SK-N-SH (cell line): ENCODE results near the gene TUBA8. TPM values are rescaled to one million over a fixed set of nuclear protein-coding genes. Genes with fewer than 3 reads are reported as not detected.

Experiments used
- CTCF ChIA-PET: fragments of 300-600, 350-600 bp; formaldehyde crosslinking; extraction: SDS; loops from one replicate; lab custom pipeline; 2021; lab: Yijun Ruan, JAX
- POLR2A ChIA-PET: fragments of 350-600 bp; sonication (Branson Sonifier 250); formaldehyde crosslinking; extraction: SDS; loops from one replicate; lab custom pipeline; 2020; ENCODE audit warnings: antibody characterized with exemption, inconsistent platforms; lab: Yijun Ruan, JAX
- DNase-seq: peaks from one replicate; pipeline ENCODE4 v3.0.0; 2012
- H2AFZ ChIP-seq: fragments of 200-600 bp; sonication (generic); 2 replicates; pipeline ENCODE4 v1.8.1; 2016; ENCODE audit warnings: antibody characterized with exemption, mild to moderate bottlenecking, low read depth
- H3F3A ChIP-seq: fragments of 200-600 bp; sonication (generic); replicated peaks from 2 replicates; pipeline ENCODE3; 2016; ENCODE audit warnings: antibody characterized with exemption, mild to moderate bottlenecking; ENCODE audit not compliant: insufficient read depth
- H3K27ac ChIP-seq, 2 experiments: fragments of 200-500 bp in 1 of 2; fragments of 200-600 bp in 1 of 2; sonication (Bioruptor generic) in 1 of 2; sonication (generic), shearing (Covaris generic) in 1 of 2; 2 replicates each; pipeline versions ENCODE4 v1.5.1 to v1.6.1; 2014 to 2016; ENCODE audit warnings: low read depth in 2 of 2, inconsistent platforms in 1 of 2, low read length in 1 of 2, mild to moderate bottlenecking in 1 of 2, mixed read lengths in 1 of 2
- H3K27me3 ChIP-seq: fragments of 200-600 bp; sonication (generic), shearing (Covaris generic); 2 replicates; pipeline ENCODE4 v1.6.1; 2016; ENCODE audit warnings: mixed run types; ENCODE audit not compliant: insufficient read depth
- H3K36me3 ChIP-seq, 2 experiments: fragments of 200-500 bp in 1 of 2; fragments of 200-600 bp in 1 of 2; sonication (Bioruptor generic) in 1 of 2; sonication (generic) in 1 of 2; replicated peaks in 1 of 2; 2 replicates each; pipeline versions ENCODE3 to v1.5.1; 2014 to 2016; ENCODE audit warnings: low read length in 1 of 2, mild to moderate bottlenecking in 1 of 2; ENCODE audit not compliant: insufficient read depth in 2 of 2, control insufficient read depth in 1 of 2
- H3K4me1 ChIP-seq, 2 experiments: fragments of 200-500 bp in 1 of 2; fragments of 200-600 bp in 1 of 2; sonication (Bioruptor generic) in 1 of 2; sonication (generic), shearing (Covaris generic) in 1 of 2; 2 replicates each; pipeline versions ENCODE4 v1.5.1 to v1.6.1; 2014 to 2016; ENCODE audit warnings: low read depth in 1 of 2, low read length in 1 of 2, mixed run types in 1 of 2; ENCODE audit not compliant: insufficient read depth in 2 of 2, control insufficient read depth in 1 of 2
- H3K4me2 ChIP-seq: fragments of 200-600 bp; sonication (generic), shearing (Covaris generic); 2 replicates; pipeline ENCODE4 v1.6.1; 2017; ENCODE audit warnings: mixed run types
- H3K4me3 ChIP-seq, 2 experiments: fragments of 200-500 bp in 1 of 2; fragments of 200-600 bp in 1 of 2; sonication (Bioruptor generic) in 1 of 2; sonication (generic), shearing (Covaris generic) in 1 of 2; 2 replicates each; pipeline versions ENCODE4 v1.5.1 to v1.8.1; 2014 to 2016; ENCODE audit warnings: low read depth in 2 of 2, inconsistent platforms in 1 of 2, low read length in 1 of 2, mild to moderate bottlenecking in 1 of 2, mixed read lengths in 1 of 2, moderate library complexity in 1 of 2
- H3K79me2 ChIP-seq: fragments of 200-600 bp; sonication (generic); 2 replicates; pipeline ENCODE4 v1.8.1; 2017; ENCODE audit warnings: mild to moderate bottlenecking; ENCODE audit not compliant: insufficient read depth
- H3K9ac ChIP-seq: fragments of 200-600 bp; sonication (generic); 2 replicates; pipeline ENCODE4 v1.6.1; 2017; ENCODE audit warnings: mixed run types
- H3K9me2 ChIP-seq: fragments of 200-600 bp; sonication (generic); 2 replicates; pipeline ENCODE4 v1.6.1; 2017; ENCODE audit warnings: mixed run types
- H3K9me3 ChIP-seq: fragments of 200-600 bp; sonication (generic); 2 replicates; pipeline ENCODE4 v1.6.1; 2017; ENCODE audit warnings: mixed run types, mild to moderate bottlenecking, moderate library complexity
- H4K20me1 ChIP-seq: fragments of 200-600 bp; sonication (generic); 2 replicates; pipeline ENCODE4 v1.6.1; 2017; ENCODE audit warnings: mild to moderate bottlenecking, mixed run types; ENCODE audit not compliant: insufficient read depth
- EP300 ChIP-seq, 2 experiments: IDR thresholded peaks; 2 replicates each; pipeline versions ENCODE4 v1.4.0 to v1.6.1; 2012; ENCODE audit warnings: borderline replicate concordance in 1 of 2, low read depth in 1 of 2, low read length in 1 of 2
- FOSL2 ChIP-seq: IDR thresholded peaks from 2 replicates; pipeline ENCODE4 v1.4.0; 2012; ENCODE audit warnings: low read depth, mild to moderate bottlenecking, moderate library complexity, borderline replicate concordance
- FOXJ3 ChIP-seq: sonication (generic); formaldehyde crosslinking; IDR thresholded peaks from 2 replicates; pipeline ENCODE4 v1.5.1; 2020; ENCODE audit warnings: mild to moderate bottlenecking, missing genetic modification reagents
- FOXM1 ChIP-seq: IDR thresholded peaks from 2 replicates; pipeline ENCODE4 v1.4.0; 2012; ENCODE audit warnings: low read depth, mild to moderate bottlenecking
- IRF3 ChIP-seq: fragments of 150-350 bp; IDR thresholded peaks from 2 replicates; pipeline ENCODE4 v1.6.1; 2016; ENCODE audit warnings: mild to moderate bottlenecking, low read depth, low read length
- PBX3 ChIP-seq: IDR thresholded peaks from 2 replicates; pipeline ENCODE4; 2012
- POLR2AphosphoS5 ChIP-seq: IDR thresholded peaks from 2 replicates; pipeline ENCODE4 v1.6.1; 2012; ENCODE audit warnings: low read depth, low read length
- RFX5 ChIP-seq: IDR thresholded peaks from 2 replicates; pipeline ENCODE4 v1.6.1; 2012; ENCODE audit warnings: mild to moderate bottlenecking, improper control_type of control experiment, low read length
- USF1 ChIP-seq: IDR thresholded peaks from 2 replicates; pipeline ENCODE4 v1.4.0; 2012; ENCODE audit warnings: low read depth, borderline replicate concordance
- WGBS: methylation state at CpG from one replicate; pipeline ENCODE4 v1.1.6; 2017; ENCODE audit warnings: low lambda C conversion rate; 5-methylcytosine and 5-hydroxymethylcytosine counted together
- polyA plus RNA-seq, 3 experiments: library from polyadenylated mRNA; depleted of rRNA; stranded (reverse); fragments of >200 nt; gene quantifications; 2 replicates each; pipeline ENCODE4 v1.2.3, GENCODE V29; 2012
- TF ChIP-seq, protein P1 (sequence below): IDR thresholded peaks from 2 replicates; pipeline ENCODE4 v1.6.1; 2012; ENCODE audit warnings: mild to moderate bottlenecking, low read depth, low read length, moderate library complexity
- TF ChIP-seq, protein P2 (sequence below): IDR thresholded peaks from 2 replicates; pipeline ENCODE4 v1.4.0; 2012; ENCODE audit warnings: low read depth, borderline replicate concordance

TUBA8 gene
- polyA plus RNA-seq, 1 of the 3 experiments (the other 2 are of a cell fraction): 1.7 TPM

GRCh38 chr22:18069041-18069440 is 41.6 kb upstream of the TUBA8 start:
- H4K20me1 ChIP-seq: no peaks in the 10 kb centered on the region
- no peaks in the 10 kb centered on the region for H3K79me2 ChIP-seq
- H2AFZ ChIP-seq: no peak overlapping the region
- TF ChIP-seq FOSL2: no peak
- no peak for TF ChIP-seq USF1
- no peak for TF ChIP-seq RFX5
- no peak for TF ChIP-seq POLR2AphosphoS5
- TF ChIP-seq, protein P1, sequence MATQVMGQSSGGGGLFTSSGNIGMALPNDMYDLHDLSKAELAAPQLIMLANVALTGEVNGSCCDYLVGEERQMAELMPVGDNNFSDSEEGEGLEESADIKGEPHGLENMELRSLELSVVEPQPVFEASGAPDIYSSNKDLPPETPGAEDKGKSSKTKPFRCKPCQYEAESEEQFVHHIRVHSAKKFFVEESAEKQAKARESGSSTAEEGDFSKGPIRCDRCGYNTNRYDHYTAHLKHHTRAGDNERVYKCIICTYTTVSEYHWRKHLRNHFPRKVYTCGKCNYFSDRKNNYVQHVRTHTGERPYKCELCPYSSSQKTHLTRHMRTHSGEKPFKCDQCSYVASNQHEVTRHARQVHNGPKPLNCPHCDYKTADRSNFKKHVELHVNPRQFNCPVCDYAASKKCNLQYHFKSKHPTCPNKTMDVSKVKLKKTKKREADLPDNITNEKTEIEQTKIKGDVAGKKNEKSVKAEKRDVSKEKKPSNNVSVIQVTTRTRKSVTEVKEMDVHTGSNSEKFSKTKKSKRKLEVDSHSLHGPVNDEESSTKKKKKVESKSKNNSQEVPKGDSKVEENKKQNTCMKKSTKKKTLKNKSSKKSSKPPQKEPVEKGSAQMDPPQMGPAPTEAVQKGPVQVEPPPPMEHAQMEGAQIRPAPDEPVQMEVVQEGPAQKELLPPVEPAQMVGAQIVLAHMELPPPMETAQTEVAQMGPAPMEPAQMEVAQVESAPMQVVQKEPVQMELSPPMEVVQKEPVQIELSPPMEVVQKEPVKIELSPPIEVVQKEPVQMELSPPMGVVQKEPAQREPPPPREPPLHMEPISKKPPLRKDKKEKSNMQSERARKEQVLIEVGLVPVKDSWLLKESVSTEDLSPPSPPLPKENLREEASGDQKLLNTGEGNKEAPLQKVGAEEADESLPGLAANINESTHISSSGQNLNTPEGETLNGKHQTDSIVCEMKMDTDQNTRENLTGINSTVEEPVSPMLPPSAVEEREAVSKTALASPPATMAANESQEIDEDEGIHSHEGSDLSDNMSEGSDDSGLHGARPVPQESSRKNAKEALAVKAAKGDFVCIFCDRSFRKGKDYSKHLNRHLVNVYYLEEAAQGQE: no peak
- TF ChIP-seq FOXM1: no peak
- no peak for TF ChIP-seq EP300 (IDR thresholded peaks at IDR 0.05; ENCODE audit: borderline replicate concordance in 1 of 2, low read depth in 1 of 2, low read length in 1 of 2)
- TF ChIP-seq PBX3: no peak
- TF ChIP-seq IRF3: no peak
- TF ChIP-seq, protein P2, sequence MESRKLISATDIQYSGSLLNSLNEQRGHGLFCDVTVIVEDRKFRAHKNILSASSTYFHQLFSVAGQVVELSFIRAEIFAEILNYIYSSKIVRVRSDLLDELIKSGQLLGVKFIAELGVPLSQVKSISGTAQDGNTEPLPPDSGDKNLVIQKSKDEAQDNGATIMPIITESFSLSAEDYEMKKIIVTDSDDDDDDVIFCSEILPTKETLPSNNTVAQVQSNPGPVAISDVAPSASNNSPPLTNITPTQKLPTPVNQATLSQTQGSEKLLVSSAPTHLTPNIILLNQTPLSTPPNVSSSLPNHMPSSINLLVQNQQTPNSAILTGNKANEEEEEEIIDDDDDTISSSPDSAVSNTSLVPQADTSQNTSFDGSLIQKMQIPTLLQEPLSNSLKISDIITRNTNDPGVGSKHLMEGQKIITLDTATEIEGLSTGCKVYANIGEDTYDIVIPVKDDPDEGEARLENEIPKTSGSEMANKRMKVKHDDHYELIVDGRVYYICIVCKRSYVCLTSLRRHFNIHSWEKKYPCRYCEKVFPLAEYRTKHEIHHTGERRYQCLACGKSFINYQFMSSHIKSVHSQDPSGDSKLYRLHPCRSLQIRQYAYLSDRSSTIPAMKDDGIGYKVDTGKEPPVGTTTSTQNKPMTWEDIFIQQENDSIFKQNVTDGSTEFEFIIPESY: no peak
- no peak for TF ChIP-seq FOXJ3
- H3F3A ChIP-seq: no peaks in the 10 kb centered on the region
- CTCF ChIA-PET: interaction anchor here (1.0 to 2.5 kb wide), 4 partner anchors 44 to 326 kb away, joined by 3 to 16 read pairs (median 6); partner anchors contain the start of gene MICAL3
- no peak overlapping the region for H3K4me2 ChIP-seq
- no peaks in the 10 kb centered on the region for H3K9me2 ChIP-seq
- no peaks in the 10 kb centered on the region; a peak in 1 of 4 replicates for H3K4me1 ChIP-seq
- H3K36me3 ChIP-seq: no peaks in the 10 kb centered on the region
- 90% methylated on average over 2 of the region's 2 CpGs for whole genome bisulfite sequencing
- H3K27me3 ChIP-seq: no peaks in the 10 kb centered on the region
- no peak for DNase-seq
- POLR2A ChIA-PET: no interaction called here
- no peaks in the 10 kb centered on the region for H3K9me3 ChIP-seq
- H3K4me3 ChIP-seq: no peak overlapping the region
- H3K27ac ChIP-seq: no peak overlapping the region
- no peak overlapping the region for H3K9ac ChIP-seq
